Measurements from ENCODE around the gene HOXA4.

DNA sequence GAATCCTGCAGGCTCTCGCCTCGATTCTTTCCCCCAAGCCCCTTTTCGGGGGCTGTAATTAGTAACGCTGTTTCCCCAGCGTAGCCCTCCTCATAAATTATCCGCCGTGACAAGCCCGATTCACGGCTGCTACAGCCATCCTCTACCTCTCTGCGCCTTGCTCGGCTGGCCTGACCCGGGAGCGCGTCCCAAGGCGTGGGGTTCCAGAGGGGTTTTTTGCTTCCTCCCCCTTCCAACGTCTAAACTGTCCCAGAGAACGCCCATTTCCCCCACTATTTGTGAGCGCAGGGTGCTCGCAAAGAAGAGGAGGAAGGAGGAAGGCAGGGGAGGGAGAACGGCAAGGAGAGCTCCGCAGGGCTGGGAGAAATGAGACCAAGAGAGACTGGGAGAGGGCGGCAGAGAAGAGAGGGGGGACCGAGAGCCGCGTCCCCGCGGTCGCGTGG lies 12.0 kb upstream of the HOXA4 start:
- TF ChIP-seq, protein P1, sequence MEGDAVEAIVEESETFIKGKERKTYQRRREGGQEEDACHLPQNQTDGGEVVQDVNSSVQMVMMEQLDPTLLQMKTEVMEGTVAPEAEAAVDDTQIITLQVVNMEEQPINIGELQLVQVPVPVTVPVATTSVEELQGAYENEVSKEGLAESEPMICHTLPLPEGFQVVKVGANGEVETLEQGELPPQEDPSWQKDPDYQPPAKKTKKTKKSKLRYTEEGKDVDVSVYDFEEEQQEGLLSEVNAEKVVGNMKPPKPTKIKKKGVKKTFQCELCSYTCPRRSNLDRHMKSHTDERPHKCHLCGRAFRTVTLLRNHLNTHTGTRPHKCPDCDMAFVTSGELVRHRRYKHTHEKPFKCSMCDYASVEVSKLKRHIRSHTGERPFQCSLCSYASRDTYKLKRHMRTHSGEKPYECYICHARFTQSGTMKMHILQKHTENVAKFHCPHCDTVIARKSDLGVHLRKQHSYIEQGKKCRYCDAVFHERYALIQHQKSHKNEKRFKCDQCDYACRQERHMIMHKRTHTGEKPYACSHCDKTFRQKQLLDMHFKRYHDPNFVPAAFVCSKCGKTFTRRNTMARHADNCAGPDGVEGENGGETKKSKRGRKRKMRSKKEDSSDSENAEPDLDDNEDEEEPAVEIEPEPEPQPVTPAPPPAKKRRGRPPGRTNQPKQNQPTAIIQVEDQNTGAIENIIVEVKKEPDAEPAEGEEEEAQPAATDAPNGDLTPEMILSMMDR (IDR thresholded peaks at IDR 0.05): no peak
- no peak for TF ChIP-seq POLR2A (IDR thresholded peaks at IDR 0.05)
